Measurements from ENCODE around the gene PTPA.
"Not testable (repeated sequence)": the region's sequence is repeated elsewhere in the genome, so short reads cannot be mapped to it uniquely, and the experiment has no call there.

The PTPA gene

DNA sequence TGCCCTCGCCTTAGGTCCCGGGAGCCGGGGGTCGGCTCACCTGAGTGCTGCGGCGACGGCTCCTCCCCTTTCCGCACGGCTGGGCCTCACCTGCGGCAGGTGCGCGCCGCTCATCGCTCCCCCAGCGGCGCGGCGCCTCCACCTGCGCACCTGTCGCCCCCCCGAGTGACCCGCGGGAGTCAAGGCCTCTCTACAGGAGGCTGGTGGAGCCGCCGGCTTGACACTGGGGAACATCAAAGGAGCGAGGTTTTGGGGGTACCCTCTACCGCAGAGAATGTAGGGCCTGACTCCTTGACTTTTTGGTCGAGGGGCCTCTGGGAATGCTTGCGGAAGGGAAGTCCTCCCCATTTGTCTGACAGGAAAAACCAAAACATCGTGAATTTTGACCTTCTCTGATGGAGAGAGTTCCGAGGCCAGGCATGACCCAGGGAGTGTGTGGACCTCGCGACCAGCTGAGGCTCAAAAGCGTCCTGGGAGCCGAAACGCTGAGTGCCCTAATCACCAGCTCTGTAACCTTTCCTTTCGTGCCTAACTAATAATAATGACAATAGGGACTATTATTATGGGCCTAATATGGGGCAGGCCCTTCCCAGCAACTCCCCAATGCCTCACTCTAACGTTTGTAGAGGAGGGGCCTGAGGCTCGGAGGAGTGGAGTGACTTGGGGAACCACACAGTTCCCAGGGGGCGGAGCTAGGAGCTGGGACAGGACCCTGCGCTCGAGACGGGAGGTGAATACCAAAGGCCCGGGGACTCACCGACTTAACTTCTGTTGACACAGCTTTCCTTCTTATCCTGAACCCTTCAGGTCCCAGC lies 67.6 kb downstream of the PTPA start:
- no peak for DNase-seq

DNA sequence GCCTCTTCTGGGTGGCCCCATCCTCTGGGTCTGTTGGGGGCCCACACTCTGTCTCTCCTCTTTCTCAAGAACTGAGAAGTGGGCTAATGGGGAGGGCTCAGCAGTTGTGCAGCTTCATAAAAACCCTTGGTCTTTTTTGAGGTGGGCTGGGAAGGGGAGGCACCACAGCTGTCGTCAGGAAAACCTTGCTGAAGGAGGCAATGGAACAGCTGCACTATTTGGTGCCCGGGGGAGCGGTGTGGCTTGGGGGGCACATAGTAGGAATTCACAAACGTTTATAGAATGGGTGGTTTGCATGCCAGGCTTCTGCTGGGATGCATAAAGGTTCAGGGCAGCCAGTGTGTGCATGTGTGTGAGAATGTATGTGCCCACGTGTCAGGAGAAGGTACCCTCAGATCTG lies 70.0 kb downstream of the PTPA start:
- no peak for DNase-seq

DNA sequence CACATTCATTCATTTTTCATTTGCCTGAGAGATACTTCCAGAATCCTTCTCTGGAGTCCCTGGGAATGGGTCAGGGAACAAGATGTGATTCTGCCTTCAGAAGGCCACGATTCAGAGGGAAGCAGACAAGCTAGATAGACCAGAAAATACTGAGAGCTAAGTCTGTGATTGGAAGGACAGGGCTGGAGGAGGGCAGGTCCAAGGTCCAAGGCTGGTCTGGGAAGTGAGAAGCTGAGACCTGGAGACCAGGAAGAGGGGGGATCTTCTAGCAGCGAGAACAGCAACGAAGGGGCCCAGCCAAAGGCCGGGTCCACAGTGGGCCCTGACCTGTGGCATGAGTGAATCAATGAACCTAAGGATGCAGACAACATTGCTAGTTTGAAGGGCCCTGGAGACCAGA lies 70.9 kb downstream of the PTPA start:
- DNase-seq = no peak

DNA sequence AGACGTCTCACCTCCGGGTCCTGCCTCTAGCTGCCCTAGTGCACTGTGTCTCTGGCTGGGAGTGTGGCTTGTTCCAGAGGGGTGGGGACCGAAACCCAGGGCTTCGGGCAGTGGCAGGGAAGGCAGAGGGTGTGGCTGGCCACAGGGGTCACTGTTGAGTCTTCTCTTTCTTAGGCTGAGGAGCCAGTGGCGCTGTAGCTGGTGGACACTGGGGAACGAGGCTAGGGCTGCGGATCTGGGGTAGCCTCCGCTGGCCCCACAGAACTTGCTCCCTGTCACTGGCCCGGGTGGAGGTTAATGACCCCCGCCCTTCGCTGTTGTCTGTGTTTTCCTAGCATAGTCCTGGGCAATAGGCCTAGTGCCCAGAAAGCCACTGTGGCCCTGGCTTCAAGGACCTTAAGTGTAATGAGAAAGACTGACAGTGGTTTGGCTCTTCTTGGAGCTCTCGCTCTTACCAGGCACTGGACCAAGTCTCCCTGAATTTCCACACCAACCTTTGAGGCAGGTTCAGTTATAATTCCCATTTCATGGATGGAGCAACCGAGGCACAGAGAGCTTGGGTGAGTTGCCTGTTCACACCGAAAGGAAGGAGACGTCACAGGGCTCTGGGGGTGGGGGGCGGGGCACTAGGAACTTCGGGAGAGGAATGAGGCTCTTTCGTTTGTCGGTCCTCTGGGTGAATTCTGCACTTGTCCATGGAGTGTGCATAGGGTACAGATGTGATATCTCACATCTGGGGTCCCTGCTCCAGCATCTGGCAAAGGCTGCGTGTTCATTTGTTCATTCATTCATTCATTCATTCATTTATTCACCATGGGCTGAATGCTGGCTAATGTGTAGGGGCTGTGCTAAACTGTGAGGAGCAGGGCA lies 71.6 kb downstream of the PTPA start:
- no peak for DNase-seq

DNA sequence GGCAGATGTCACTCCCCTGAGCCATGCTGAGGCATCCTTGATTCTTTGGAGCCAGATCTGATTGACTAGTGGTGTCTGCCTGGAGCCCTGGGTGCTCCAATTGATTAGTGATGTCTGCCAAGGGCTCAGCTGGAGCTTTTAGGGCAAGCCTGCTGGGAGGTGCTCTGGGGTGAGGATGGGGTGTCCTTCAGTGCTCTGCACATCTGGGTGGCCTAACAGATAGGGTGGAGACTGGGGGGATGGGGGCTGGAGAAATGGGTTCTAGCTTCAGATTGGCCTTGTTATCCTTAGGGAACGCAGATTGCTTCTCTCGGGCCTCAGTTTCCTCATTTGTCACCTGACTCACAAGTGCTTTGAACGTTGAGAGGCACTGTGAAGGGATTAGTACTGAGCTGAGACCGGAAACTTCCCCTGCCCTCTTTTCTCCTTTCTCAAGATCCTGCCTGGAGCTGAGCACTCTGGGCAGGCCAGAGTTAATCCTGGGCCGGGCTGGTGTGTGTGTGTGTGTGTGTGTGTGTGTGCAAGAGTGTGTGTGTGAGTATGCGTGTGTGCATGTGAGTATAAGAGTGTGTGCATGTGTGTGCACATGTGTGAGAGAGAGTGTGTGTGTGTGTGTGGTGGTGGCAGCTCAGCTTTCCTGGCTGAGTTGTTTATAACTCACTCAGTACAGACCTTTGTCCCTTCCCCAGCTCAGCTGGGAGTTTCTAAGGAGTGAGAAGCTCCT lies 72.4 kb downstream of the PTPA start:
- DNase-seq = no peak

DNA sequence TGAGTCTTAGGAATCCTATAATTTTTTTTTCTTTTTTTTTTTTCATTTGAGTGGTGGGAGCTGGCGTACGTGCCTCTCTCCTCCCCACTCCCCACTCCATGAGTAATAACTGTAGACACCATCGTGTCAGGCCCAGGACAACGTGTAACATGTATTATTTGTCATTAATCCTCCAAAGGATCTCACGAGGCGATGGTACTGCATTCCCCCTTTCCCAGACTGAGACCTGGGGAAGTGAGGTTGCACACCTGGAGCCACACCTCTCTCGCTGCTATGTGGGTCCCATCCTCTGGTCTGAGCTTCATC lies 73.0 kb downstream of the PTPA start:
- no peak for DNase-seq

DNA sequence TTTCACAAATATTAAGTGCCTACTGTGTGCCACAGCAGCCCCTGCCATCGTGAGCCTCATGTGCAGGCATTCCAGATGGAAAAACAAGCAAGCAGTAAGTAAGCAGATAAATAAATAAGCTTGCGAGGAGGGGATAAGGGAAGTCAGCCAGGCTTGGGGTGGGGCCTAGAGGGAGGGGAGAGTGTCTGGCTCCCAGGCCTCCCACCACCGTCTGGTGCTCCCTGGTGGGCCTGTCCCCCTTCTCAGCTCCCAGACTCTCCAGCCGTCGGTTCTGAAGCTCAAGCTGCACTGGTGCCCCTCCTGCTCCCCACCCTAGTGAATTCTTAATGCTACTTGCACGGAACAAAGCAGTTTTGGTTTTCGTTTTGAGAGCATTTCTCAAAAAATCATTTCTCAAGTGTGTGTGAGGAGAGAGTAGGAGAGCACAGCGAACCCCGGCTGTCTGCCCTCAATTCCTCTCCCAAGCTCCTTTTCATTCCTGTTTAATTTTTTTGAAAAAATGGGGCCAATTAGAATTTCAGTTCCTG lies 73.4 kb downstream of the PTPA start:
- DNase-seq = no peak

DNA sequence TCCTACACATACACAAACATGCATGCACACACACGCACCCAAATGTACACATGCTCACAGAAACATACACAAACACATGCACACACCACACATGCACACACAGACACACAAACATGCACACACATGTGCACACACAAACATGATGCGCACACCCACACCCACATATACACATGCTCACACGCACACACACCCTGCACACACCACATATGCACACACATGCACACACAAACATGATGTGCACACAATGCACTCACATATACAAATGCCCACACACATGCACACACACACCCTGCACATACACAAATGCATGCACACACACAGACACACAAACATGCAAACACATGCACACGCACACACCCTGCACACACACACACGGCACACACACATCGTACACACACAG lies 74.2 kb downstream of the PTPA start:
- no peak for DNase-seq

DNA sequence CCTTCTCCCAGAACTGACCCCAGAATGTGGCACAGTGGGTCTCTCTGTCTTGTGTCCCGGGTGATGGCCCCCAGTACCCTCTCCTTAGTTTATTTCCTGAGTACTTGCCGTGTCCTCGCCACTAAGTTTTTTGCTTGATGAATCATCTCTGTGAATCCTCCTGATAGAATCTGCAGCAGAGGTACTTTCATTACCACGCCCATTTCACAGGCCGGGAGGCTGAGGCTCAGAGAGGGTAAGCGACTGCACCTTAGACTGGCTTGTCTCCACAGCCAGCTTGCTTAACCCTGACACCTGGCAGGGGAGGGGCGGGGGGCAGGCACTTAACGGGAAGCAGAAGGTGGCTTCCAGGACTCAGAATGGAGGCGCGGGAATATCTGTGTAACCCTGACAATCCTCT lies 74.8 kb downstream of the PTPA start:
- DNase-seq = no peak

DNA sequence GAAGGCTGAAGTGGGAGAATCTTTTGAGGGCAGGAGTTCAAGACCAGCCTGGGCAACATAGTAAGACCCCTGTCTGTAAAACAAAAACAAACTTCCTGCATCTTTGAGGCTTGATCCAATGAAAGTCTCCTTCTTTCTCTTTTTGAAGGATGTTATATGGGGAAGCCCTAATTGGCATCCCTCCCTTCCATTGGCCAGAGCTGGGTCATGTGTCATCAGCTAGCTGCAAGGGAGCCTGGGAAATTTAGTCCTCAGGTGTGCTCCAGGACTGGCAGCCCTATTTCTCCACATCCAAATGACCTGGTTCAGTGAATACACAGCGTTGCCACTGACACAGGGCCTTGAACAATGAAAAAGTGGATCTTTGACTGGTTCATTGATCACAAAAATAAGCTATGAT lies 75.8 kb downstream of the PTPA start:
- DNase-seq = no peak

DNA sequence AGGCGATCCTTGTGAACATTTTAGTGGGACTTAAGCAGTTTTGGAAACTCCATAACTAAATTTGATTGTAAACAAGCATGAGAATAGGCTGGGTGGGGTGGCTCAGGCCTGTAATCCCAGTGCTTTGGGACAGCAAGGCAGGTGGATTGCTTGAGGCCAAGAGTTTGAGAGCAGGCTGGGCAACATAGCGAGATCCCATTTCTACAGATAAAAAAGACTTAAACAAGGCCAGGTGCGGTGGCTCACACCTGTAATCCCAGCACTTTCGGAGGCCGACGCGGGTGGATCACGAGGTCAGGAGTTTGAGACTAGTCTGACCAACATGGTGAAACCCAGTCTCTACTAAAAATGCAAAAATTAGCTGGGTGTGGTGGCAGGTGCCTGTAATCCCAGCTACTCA lies 78.8 kb downstream of the PTPA start:
- DNase-seq = not testable (repeated sequence)

DNA sequence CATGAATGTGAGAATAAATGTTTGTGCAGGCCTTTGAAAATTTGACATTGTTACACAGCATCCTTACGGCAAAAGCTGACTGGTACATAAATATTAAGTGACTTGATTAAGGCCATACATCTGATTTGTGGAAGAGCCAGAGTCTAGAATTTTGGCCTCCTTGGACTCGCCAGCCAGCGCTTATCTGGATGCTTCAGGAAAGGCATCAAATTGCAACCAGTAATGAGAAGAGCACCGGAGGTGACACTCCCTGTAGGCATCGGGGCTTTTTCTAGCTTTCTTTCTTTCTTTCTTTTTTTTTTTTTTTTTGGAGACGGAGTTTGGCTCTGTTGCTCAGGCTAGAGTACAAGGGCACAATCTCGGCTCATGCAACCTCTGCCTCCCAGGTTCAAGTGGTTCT lies 80.0 kb downstream of the PTPA start:
- no peak for DNase-seq

DNA sequence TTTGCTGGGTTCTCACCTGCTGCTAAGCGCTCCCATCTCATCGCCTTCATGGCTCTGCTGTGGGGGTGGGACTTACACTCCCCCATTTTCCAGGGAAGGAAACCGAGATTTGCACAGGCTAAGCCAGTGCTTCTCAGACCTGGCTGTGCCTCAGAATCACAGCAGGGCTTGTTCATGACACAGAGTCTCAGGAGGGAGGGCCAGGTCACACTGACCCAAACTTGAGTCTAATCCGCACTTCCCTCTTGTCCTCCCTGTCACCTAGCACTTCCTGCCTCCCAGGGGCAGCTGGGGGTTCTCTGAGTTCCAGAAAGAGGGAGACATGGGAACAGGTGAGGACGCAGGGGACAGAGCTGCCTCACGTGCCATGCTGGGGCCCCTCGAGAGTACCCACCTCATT lies 82.4 kb downstream of the PTPA start:
- DNase-seq = no peak

DNA sequence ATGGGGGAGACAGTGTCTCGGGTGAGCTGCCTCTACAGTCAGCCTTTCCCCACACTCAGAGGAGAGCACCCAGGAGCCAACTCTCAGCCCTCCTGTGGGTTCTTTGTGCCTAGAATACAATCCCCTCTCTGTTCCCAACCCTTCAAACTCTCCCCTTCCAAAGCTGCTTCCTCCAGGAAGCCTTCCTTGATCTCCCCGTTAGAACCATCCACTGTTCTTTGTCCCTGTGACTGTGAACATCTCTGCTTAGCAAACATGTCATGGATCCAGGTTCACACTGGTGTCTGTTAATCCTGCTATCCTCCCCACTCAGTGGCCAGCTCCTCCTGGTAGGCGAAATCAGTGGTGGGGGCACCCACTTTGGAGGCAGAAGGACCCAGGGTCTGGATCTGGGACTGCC lies 83.0 kb downstream of the PTPA start:
- no peak for DNase-seq

DNA sequence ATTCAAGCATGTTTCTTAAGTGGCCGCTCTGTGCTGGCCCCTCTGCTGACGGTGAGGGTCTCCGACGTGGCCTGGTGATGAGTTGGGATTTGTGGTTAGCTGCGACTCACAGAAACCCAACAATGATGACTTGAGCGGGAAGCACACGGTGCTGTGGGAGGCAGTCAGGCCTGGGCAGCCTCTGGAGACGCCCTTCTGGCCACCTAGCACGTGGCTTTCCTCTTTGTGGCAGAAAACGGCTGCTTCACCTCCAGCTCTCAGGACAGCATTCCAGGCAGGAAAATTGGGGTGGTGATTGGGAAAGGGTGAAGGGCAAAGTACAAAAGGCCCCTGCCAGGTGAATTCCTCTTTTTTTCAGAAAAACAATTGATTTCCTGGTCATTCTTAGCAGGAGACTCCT lies 84.4 kb downstream of the PTPA start:
- DNase-seq = no peak

DNA sequence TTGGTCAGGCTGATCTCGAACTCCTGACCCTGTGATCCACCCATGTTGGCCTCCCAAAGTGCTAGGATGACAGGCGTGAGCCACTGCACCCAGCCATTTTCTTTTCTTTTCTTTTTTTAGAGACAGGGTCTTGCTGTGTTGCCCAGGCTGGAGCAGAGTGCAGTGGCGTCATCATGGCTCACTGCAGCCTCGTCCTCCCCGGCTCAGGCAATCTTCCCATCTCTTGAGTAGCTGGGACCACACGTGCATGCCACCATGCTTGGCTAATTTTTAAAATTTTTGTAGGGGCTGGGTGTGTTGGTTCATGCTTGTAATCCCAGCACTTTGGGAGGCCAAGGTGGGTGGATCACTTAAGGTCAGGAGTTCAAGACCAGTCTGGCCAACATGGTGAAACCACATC lies 85.8 kb downstream of the PTPA start:
- not testable (repeated sequence) for DNase-seq

DNA sequence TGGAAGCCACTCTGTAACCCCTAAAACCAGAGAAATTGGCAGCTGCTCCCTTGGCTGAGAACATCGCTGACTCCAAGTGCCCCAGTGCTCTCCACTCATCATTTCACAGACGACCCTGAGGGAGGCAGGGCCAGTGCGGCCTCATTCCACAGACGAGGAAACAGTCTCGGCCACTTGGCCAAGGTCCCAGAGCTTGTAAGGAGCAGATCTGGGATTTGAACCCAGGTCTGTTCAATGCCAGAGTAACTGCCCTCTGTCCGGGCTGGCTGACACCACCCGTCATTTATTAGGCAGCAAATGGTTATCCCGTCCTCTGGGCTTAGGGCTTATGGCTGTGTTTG lies 86.7 kb downstream of the PTPA start:
- DNase-seq = no peak

Measured in effector CD8-positive, alpha-beta T cell (primary cell).